HEK293 (cell line): Measurements from ENCODE around the gene SEC24C.

ENCODE experiments used
- BCL11B ChIP-seq: fragments of 450-650 bp; formaldehyde crosslinking; IDR thresholded peaks from 2 replicates; pipeline ENCODE4 v1.5.1; 2016; ENCODE audit warnings: low read depth, missing biosample characterization, missing genetic modification characterization
- ELK4 ChIP-seq: IDR thresholded peaks from 2 replicates; pipeline ENCODE4 v1.6.1; 2011; ENCODE audit warnings: mild to moderate bottlenecking, low read depth, low read length, borderline replicate concordance
- GLIS1 ChIP-seq: fragments of 450-650 bp; formaldehyde crosslinking; IDR thresholded peaks from 2 replicates; pipeline ENCODE4 v1.5.1; 2016; ENCODE audit warnings: missing biosample characterization, missing genetic modification characterization
- GLIS2 ChIP-seq: fragments of 450-650 bp; formaldehyde crosslinking; IDR thresholded peaks from 2 replicates; pipeline ENCODE4 v1.5.1; 2016; ENCODE audit warnings: missing biosample characterization, missing genetic modification characterization
- OSR2 ChIP-seq: fragments of 450-650 bp; formaldehyde crosslinking; IDR thresholded peaks from 2 replicates; pipeline ENCODE4 v1.5.1; 2016; ENCODE audit warnings: missing biosample characterization, missing genetic modification characterization
- SCRT1 ChIP-seq: fragments of 450-650 bp; formaldehyde crosslinking; IDR thresholded peaks from 2 replicates; pipeline ENCODE4 v1.5.1; 2016; ENCODE audit warnings: missing biosample characterization, missing genetic modification characterization, borderline replicate concordance
- SETDB1 ChIP-seq: IDR thresholded peaks from one replicate; pipeline ENCODE4 v1.6.1; 2017; ENCODE audit warnings: mild to moderate bottlenecking, low read length, moderate library complexity, mixed read lengths; ENCODE audit not compliant: insufficient read length
- YY2 ChIP-seq: fragments of 450-650 bp; formaldehyde crosslinking; IDR thresholded peaks from 2 replicates; pipeline ENCODE4 v1.5.1; 2016; ENCODE audit warnings: missing biosample characterization, missing genetic modification characterization
- ZBTB1 ChIP-seq: fragments of 450-650 bp; formaldehyde crosslinking; IDR thresholded peaks from 2 replicates; pipeline ENCODE4 v1.5.1; 2016; ENCODE audit warnings: missing biosample characterization, missing genetic modification characterization
- ZBTB26 ChIP-seq: fragments of 450-650 bp; formaldehyde crosslinking; optimal IDR thresholded peaks from 2 replicates; pipeline ENCODE3; 2016; ENCODE audit warnings: missing biosample characterization, mild to moderate bottlenecking, missing genetic modification characterization
- ZFP37 ChIP-seq: fragments of 450-650 bp; formaldehyde crosslinking; IDR thresholded peaks from 2 replicates; pipeline ENCODE4 v1.5.1; 2016; ENCODE audit warnings: missing biosample characterization, missing genetic modification characterization
- ZIC2 ChIP-seq: fragments of 450-650 bp; formaldehyde crosslinking; IDR thresholded peaks from 2 replicates; pipeline ENCODE4 v1.5.1; 2016; ENCODE audit warnings: missing biosample characterization, missing genetic modification characterization
- ZNF133 ChIP-seq: fragments of 450-650 bp; formaldehyde crosslinking; IDR thresholded peaks from 2 replicates; pipeline ENCODE4 v1.5.1; 2016; ENCODE audit warnings: missing biosample characterization, missing genetic modification characterization
- ZNF157 ChIP-seq: fragments of 450-650 bp; formaldehyde crosslinking; IDR thresholded peaks from 2 replicates; pipeline ENCODE4 v1.5.1; 2016; ENCODE audit warnings: missing biosample characterization, missing genetic modification characterization
- ZNF169 ChIP-seq: fragments of 450-650 bp; formaldehyde crosslinking; IDR thresholded peaks from 2 replicates; pipeline ENCODE4 v1.5.1; 2016; ENCODE audit warnings: missing biosample characterization, missing genetic modification characterization
- ZNF175 ChIP-seq: fragments of 450-650 bp; formaldehyde crosslinking; IDR thresholded peaks from 2 replicates; pipeline ENCODE4 v1.5.1; 2016; ENCODE audit warnings: missing biosample characterization, missing genetic modification characterization
- ZNF184 ChIP-seq: fragments of 450-650 bp; IDR thresholded peaks from 2 replicates; pipeline ENCODE4 v1.5.1; 2018; ENCODE audit warnings: missing biosample characterization, mild to moderate bottlenecking, missing genetic modification characterization
- ZNF239 ChIP-seq: fragments of 450-650 bp; formaldehyde crosslinking; IDR thresholded peaks from 2 replicates; pipeline ENCODE4 v1.5.1; 2016; ENCODE audit warnings: missing biosample characterization, missing genetic modification characterization
- ZNF248 ChIP-seq: fragments of 450-650 bp; formaldehyde crosslinking; IDR thresholded peaks from 2 replicates; pipeline ENCODE4 v1.5.1; 2017; ENCODE audit warnings: missing biosample characterization, missing genetic modification characterization
- ZNF274 ChIP-seq, 2 experiments: fragments of 200-500 bp in 1 of 2; fragments of 450-650 bp in 1 of 2; sonication (Bioruptor generic) in 1 of 2; formaldehyde crosslinking in 1 of 2; IDR thresholded peaks; 2 replicates each; pipeline versions ENCODE4 v1.5.1 to v1.6.1; 2014 to 2016; ENCODE audit warnings: borderline replicate concordance in 1 of 2, inconsistent platforms in 1 of 2, low read length in 1 of 2, missing biosample characterization in 1 of 2, missing genetic modification characterization in 1 of 2
- ZNF391 ChIP-seq: fragments of 450-650 bp; formaldehyde crosslinking; IDR thresholded peaks from 2 replicates; pipeline ENCODE4 v1.5.1; 2016; ENCODE audit warnings: low read depth, missing biosample characterization, missing genetic modification characterization, borderline replicate concordance
- ZNF404 ChIP-seq: fragments of 450-650 bp; formaldehyde crosslinking; IDR thresholded peaks from 2 replicates; pipeline ENCODE4 v1.5.1; 2017; ENCODE audit warnings: missing biosample characterization, missing genetic modification characterization
- ZNF473 ChIP-seq: fragments of 450-650 bp; formaldehyde crosslinking; IDR thresholded peaks from 2 replicates; pipeline ENCODE4 v1.5.1; 2017; ENCODE audit warnings: missing biosample characterization, missing genetic modification characterization
- ZNF488 ChIP-seq: fragments of 450-650 bp; formaldehyde crosslinking; IDR thresholded peaks from 2 replicates; pipeline ENCODE4 v1.5.1; 2016; ENCODE audit warnings: missing biosample characterization, missing genetic modification characterization
- ZNF560 ChIP-seq: fragments of 450-650 bp; formaldehyde crosslinking; IDR thresholded peaks from 2 replicates; pipeline ENCODE4 v1.5.1; 2017; ENCODE audit warnings: missing biosample characterization, missing genetic modification characterization, borderline replicate concordance
- ZNF561 ChIP-seq: fragments of 450-650 bp; IDR thresholded peaks from 2 replicates; pipeline ENCODE4 v1.5.1; 2018; ENCODE audit warnings: missing biosample characterization, missing genetic modification characterization, borderline replicate concordance
- ZNF571 ChIP-seq: fragments of 450-650 bp; formaldehyde crosslinking; IDR thresholded peaks from 2 replicates; pipeline ENCODE4 v1.5.0; 2017; ENCODE audit warnings: missing biosample characterization, missing genetic modification characterization
- ZNF580 ChIP-seq: fragments of 450-650 bp; formaldehyde crosslinking; IDR thresholded peaks from 2 replicates; pipeline ENCODE4 v1.5.1; 2016; ENCODE audit warnings: missing biosample characterization, missing genetic modification characterization
- ZNF624 ChIP-seq: fragments of 450-650 bp; formaldehyde crosslinking; IDR thresholded peaks from 2 replicates; pipeline ENCODE4 v1.5.1; 2017; ENCODE audit warnings: missing biosample characterization, missing genetic modification characterization
- ZNF747 ChIP-seq: fragments of 450-650 bp; formaldehyde crosslinking; IDR thresholded peaks from 2 replicates; pipeline ENCODE4 v1.5.1; 2016; ENCODE audit warnings: missing biosample characterization, missing genetic modification characterization
- ZNF76 ChIP-seq: fragments of 450-650 bp; formaldehyde crosslinking; IDR thresholded peaks from 2 replicates; pipeline ENCODE4; 2016; ENCODE audit warnings: low read depth, missing biosample characterization, missing genetic modification characterization, borderline replicate concordance
- ZNF776 ChIP-seq: fragments of 450-650 bp; formaldehyde crosslinking; IDR thresholded peaks from 2 replicates; pipeline ENCODE4 v1.5.0; 2017; ENCODE audit warnings: missing biosample characterization, missing genetic modification characterization, borderline replicate concordance
- ZNF791 ChIP-seq: fragments of 450-650 bp; formaldehyde crosslinking; IDR thresholded peaks from 2 replicates; pipeline ENCODE4 v1.5.1; 2016; ENCODE audit warnings: missing biosample characterization, missing genetic modification characterization
- ZSCAN5A ChIP-seq: fragments of 450-650 bp; formaldehyde crosslinking; IDR thresholded peaks from 2 replicates; pipeline ENCODE4 v1.5.1; 2016; ENCODE audit warnings: missing biosample characterization, missing genetic modification characterization

SEC24C gene

GRCh38 chr10:73730153-73730906 is 13.8 kb upstream of the SEC24C start (continued):
- no peak for TF ChIP-seq ZNF274 (IDR thresholded peaks at IDR 0.05; ENCODE audit: low read length)
- TF ChIP-seq ZNF274 (tag by site-specific recombination; IDR thresholded peaks at IDR 0.05; ENCODE audit: borderline replicate concordance): no peak
- peak; percentile 95 for TF ChIP-seq ZNF580
- TF ChIP-seq ZBTB26 (tag by site-specific recombination): peak; percentile 52
- peak; percentile 92; the same call in 1 of the 2 replicates for TF ChIP-seq ZNF561 (tag by site-specific recombination)
- TF ChIP-seq ZNF76 (tag by site-specific recombination): peak; percentile 88
- TF ChIP-seq GLIS1: no peak
- TF ChIP-seq OSR2: no peak
- no peak for TF ChIP-seq ZNF791 (tag by site-specific recombination)
- TF ChIP-seq ZNF473 (tag by site-specific recombination): no peak
- TF ChIP-seq ZNF488 (tag by site-specific recombination): no peak
- TF ChIP-seq ZSCAN5A: peak; percentile 83
- no peak for TF ChIP-seq ZNF747 (tag by site-specific recombination)
- TF ChIP-seq ZNF571 (tag by site-specific recombination): no peak
- no peak for TF ChIP-seq ZNF157 (tag by site-specific recombination)
- TF ChIP-seq ZIC2 (tag by site-specific recombination): no peak
- TF ChIP-seq ZNF133: no peak
- no peak for TF ChIP-seq YY2 (tag by site-specific recombination)
- TF ChIP-seq BCL11B (tag by site-specific recombination): no peak
- no peak for TF ChIP-seq ZNF404
- peak; percentile 96 for TF ChIP-seq ZFP37
- TF ChIP-seq ZNF391 (tag by site-specific recombination): peak; percentile 92; the same call in 1 of the 2 replicates
- TF ChIP-seq GLIS2 (tag by site-specific recombination): no peak
- no peak for TF ChIP-seq ZNF776 (tag by site-specific recombination)
- TF ChIP-seq ZNF169 (tag by site-specific recombination): no peak
- TF ChIP-seq ZNF184 (tag by site-specific recombination): no peak
- TF ChIP-seq ZNF239: 0 out of 2 replicates have a peak, but pooled peaks have one; percentile 46
- TF ChIP-seq ZBTB1: no peak; the same call in 1 of the 2 replicates
- TF ChIP-seq SCRT1: peak; percentile 94
- no peak for TF ChIP-seq ZNF175
- no peak for TF ChIP-seq SETDB1
- TF ChIP-seq ZNF248 (tag by site-specific recombination): no peak
- no peak for TF ChIP-seq ZNF560 (tag by site-specific recombination)
- no peak for TF ChIP-seq ZNF624 (tag by site-specific recombination)
- no peak; the same call in 1 of the 2 replicates for TF ChIP-seq ELK4
